Measurements from ENCODE around the gene QRFP.

- TF ChIP-seq, protein P1, sequence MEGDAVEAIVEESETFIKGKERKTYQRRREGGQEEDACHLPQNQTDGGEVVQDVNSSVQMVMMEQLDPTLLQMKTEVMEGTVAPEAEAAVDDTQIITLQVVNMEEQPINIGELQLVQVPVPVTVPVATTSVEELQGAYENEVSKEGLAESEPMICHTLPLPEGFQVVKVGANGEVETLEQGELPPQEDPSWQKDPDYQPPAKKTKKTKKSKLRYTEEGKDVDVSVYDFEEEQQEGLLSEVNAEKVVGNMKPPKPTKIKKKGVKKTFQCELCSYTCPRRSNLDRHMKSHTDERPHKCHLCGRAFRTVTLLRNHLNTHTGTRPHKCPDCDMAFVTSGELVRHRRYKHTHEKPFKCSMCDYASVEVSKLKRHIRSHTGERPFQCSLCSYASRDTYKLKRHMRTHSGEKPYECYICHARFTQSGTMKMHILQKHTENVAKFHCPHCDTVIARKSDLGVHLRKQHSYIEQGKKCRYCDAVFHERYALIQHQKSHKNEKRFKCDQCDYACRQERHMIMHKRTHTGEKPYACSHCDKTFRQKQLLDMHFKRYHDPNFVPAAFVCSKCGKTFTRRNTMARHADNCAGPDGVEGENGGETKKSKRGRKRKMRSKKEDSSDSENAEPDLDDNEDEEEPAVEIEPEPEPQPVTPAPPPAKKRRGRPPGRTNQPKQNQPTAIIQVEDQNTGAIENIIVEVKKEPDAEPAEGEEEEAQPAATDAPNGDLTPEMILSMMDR (IDR thresholded peaks at IDR 0.05; ENCODE audit: control extremely low read depth in 1 of 3, insufficient read depth in 1 of 3, low read depth in 1 of 3, low read length in 3 of 3), result no peak
- no peak for TF ChIP-seq CHD1 (IDR thresholded peaks at IDR 0.05; ENCODE audit: low read depth, low read length)
- no peak for TF ChIP-seq BRCA1 (IDR thresholded peaks at IDR 0.05; ENCODE audit: low read depth, low read length)
- TF ChIP-seq, protein P2, sequence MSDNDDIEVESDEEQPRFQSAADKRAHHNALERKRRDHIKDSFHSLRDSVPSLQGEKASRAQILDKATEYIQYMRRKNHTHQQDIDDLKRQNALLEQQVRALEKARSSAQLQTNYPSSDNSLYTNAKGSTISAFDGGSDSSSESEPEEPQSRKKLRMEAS (IDR thresholded peaks at IDR 0.05), result no peak
- no peak for TF ChIP-seq POLR2AphosphoS5 (IDR thresholded peaks at IDR 0.05; ENCODE audit: low read depth, low read length)
- no peak for TF ChIP-seq USF2 (IDR thresholded peaks at IDR 0.05; ENCODE audit: low read length)
Observed at GRCh38 chr9:130920233-130920632, 23.6 kb upstream of the QRFP start.

Data from H1 (cell line).